Esophagus (tissue), 2 donors: Measurements from ENCODE around the gene SH2D7. TPM values are rescaled to one million over a fixed set of nuclear protein-coding genes. Genes with fewer than 3 reads are reported as not detected.
A peak's percentile ranks its signal among the peaks of the same experiment; 100 is the strongest.

Experiments
- H3K27ac ChIP-seq, 2 donors: one replicate each; pipeline ENCODE4 v1.5.1; 2013; ENCODE audit warnings: low read depth in 2 of 2, mild to moderate bottlenecking in 2 of 2, inconsistent platforms in 1 of 2, low read length in 1 of 2, moderate library complexity in 1 of 2
- H3K27me3 ChIP-seq, 2 donors: one replicate each; pipeline ENCODE4 v1.6.1; 2013; ENCODE audit warnings: low read length in 2 of 2, control low read depth in 1 of 2, mild to moderate bottlenecking in 1 of 2; ENCODE audit not compliant: insufficient read depth in 2 of 2, control insufficient read depth in 1 of 2
- H3K36me3 ChIP-seq, 2 donors: one replicate each; pipeline ENCODE4 v1.6.1; 2013; ENCODE audit warnings: low read length in 1 of 2; ENCODE audit not compliant: control insufficient read depth in 2 of 2, insufficient read depth in 2 of 2
- H3K4me1 ChIP-seq, 2 donors: one replicate each; pipeline ENCODE4 v1.6.1; 2013; ENCODE audit warnings: low read length in 1 of 2; ENCODE audit not compliant: control insufficient read depth in 2 of 2, insufficient read depth in 2 of 2
- H3K4me3 ChIP-seq, 2 donors: one replicate each; pipeline ENCODE4 v1.5.1; 2013; ENCODE audit warnings: low read length in 2 of 2, mild to moderate bottlenecking in 2 of 2, low read depth in 1 of 2, moderate library complexity in 1 of 2
- H3K9me3 ChIP-seq, 2 donors: one replicate each; pipeline ENCODE4 v1.6.1; 2013; ENCODE audit warnings: mild to moderate bottlenecking in 2 of 2, low read depth in 1 of 2, low read length in 1 of 2, moderate library complexity in 1 of 2; ENCODE audit not compliant: control insufficient read depth in 2 of 2, insufficient read depth in 1 of 2
- WGBS, 2 donors: extraction: QIAGEN DNeasy Blood & Tissue Kit; methylation state at CpG; one replicate each; pipeline ENCODE4 v1.1.7; 2013; 5-methylcytosine and 5-hydroxymethylcytosine counted together
- polyA plus RNA-seq, 2 donors: library from polyadenylated mRNA; stranded (reverse); fragments of 200-250 nt; gene quantifications; one replicate each; pipeline ENCODE4 v1.2.3, GENCODE V29; 2013
- donor health status: healthy with polysubstance abuse.
- donor health status: Bipolar disorder and iron deficiency.

Gene SH2D7
- polyA plus RNA-seq, 2 donors: not detected

- Histone ChIP-seq H3K4me1 (peaks cover 0 to 5% of the 10 kb centered on the region in 2 donors), H3K27ac (peak overlapping the region; percentile 85 to 89), H3K9me3 (no peaks in the 10 kb centered on the region), H3K4me3 (peak overlapping the region; percentile 80 to 82), H3K36me3 (no peaks in the 10 kb centered on the region), H3K27me3 (no peaks in the 10 kb centered on the region)
- 33 to 40% methylated on average over 17 of the region's 17 CpGs for WGBS, 2 donors
These were observed 15.9 kb upstream of the SH2D7 start for GRCh38 chr15:78076231-78077052.

DNA sequence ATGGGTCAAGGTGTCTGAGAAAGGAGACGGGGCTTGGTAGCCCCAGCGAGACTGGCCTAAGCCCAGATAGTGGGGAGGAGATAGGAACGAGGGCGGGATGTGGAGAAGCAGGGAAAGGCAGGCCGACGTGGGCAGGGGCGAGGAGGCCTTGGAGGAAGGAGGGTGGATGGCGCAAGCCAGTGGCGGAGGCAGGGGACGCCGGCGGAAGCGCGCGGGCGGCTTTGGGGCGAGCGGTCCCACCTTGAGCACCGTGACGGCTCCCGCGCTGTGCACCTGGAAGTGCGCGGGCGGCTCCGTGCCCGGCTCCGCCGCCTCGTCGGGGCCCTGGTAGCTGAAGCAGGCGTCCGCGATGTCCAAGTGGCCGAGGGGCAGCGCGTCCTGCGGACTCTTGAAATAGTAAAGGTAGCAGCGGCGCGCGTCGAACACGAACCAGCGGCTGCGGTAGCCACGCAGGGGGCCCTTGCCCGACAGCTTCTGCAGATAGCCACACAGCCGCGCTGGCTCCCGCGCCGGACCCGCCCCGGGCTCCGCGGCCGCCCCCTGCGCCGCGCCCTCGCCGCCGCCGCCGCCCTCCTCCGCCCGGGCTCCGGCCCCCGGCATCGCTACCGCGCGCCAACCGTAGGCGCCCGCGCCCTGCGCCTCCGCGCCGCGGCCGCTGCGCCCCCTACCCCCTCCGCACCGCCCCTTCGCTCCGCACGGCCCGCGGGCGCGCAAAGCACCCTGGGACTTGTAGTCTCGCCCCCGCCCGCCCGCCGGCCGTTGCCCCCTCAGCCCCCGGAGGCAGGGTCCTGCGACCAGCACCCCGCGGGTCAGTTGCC lies 15.1 kb upstream of the SH2D7 start, which contains the start of gene TBC1D2B:
TBC1D2B (minus strand) TSS at position 659 of the 818 bp plus-strand sequence; CDS start at position 600, 59 bp downstream.
- Histone ChIP-seq H3K9me3 (no peaks in the 10 kb centered on the region), H3K36me3 (no peaks in the 10 kb centered on the region), H3K27me3 (no peaks in the 10 kb centered on the region), H3K27ac (peak within 1 kb of the TSS; percentile 85 to 89), H3K4me3 (peak within 1 kb of the TSS; percentile 80 to 82), H3K4me1 (peaks cover 0 to 7% of the 10 kb centered on the region in 2 donors)
- 0 to 1% methylated on average over 65 to 104 of the region's 104 CpGs for WGBS, 2 donors

DNA sequence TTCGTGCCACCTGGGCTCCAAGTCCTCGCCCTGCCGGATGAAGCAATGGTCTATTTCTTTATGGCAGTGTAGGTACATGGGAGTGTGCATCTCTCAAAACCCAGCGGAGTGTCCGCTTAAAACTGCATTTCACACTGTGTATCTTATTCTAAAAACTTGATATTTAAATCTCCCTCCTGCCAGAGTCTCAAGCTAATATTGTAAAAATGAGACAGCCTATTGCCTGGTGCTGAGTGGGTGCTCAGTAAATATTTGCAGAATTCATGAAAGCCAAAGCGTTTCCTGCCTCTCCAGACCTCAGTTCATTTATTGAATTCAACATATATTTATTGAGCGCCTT lies 14.5 kb upstream of the SH2D7 start:
- 11 to 23% methylated on average over 7 of the region's 7 CpGs for WGBS, 2 donors
- Histone ChIP-seq H3K4me1 (peaks cover 0 to 7% of the 10 kb centered on the region in 2 donors), H3K27ac (peak overlapping the region in 1 of 2 donors; percentile 85)

GRCh38 chr15:78079298-78080087 lies 12.9 kb upstream of the SH2D7 start:
- H3K4me1 ChIP-seq: peaks cover 0 to 7% of the 10 kb centered on the region in 2 donors
- 92 to 93% methylated on average over 11 of the region's 11 CpGs for WGBS, 2 donors
- H3K27ac ChIP-seq: no peak overlapping the region
- no peaks in the 10 kb centered on the region for H3K36me3 ChIP-seq
- no peaks in the 10 kb centered on the region for H3K9me3 ChIP-seq
- no peaks in the 10 kb centered on the region for H3K27me3 ChIP-seq
- H3K4me3 ChIP-seq: no peak overlapping the region

More for the DNA sequence above, 14.5 kb upstream of the SH2D7 start:
- Histone ChIP-seq H3K27me3 (no peaks in the 10 kb centered on the region), H3K9me3 (no peaks in the 10 kb centered on the region), H3K4me3 (peak overlapping the region; percentile 80 to 82), H3K36me3 (no peaks in the 10 kb centered on the region)

GRCh38 chr15:78080088-78080460 lies 12.3 kb upstream of the SH2D7 start:
- no peaks in the 10 kb centered on the region for H3K27me3 ChIP-seq
- no peaks in the 10 kb centered on the region for H3K9me3 ChIP-seq
- no peaks in the 10 kb centered on the region for H3K36me3 ChIP-seq
- H3K4me1 ChIP-seq: peaks cover 0 to 7% of the 10 kb centered on the region in 2 donors
- WGBS, 2 donors: 92 to 95% methylated on average over 8 of the region's 8 CpGs
- no peak overlapping the region for H3K4me3 ChIP-seq
- no peak overlapping the region for H3K27ac ChIP-seq

- Histone ChIP-seq H3K27me3 (no peaks in the 10 kb centered on the region), H3K9me3 (no peaks in the 10 kb centered on the region), H3K4me3 (no peak overlapping the region), H3K27ac (no peak overlapping the region), H3K36me3 (no peaks in the 10 kb centered on the region), H3K4me1 (peaks cover 0 to 2% of the 10 kb centered on the region in 2 donors)
- WGBS, 2 donors: 60 to 63% methylated on average over 5 of the region's 5 CpGs
These were observed 10.1 kb upstream of the SH2D7 start for GRCh38 chr15:78082106-78082742.

DNA sequence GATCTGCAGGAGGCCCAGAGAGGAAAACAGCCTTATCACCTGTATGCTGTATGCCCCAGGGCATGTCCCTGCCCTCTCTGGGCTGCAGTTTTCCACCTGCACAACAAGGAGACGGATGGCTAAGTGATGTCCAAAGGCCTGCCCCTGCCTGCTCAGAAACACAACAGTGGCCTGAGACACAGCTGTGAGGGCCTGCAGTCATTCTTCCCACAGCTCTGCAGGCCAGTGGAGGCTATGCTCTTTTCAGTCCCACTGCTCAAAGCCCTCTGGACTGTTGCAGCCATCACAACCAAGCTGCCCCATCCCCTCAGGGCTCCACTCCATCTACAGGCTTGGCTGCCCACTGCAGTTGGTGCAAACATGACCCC lies 9.6 kb upstream of the SH2D7 start:
- WGBS, 2 donors: 69 to 80% methylated on average over 1 of the region's 1 CpG
- H3K4me1 ChIP-seq: peaks cover 0 to 2% of the 10 kb centered on the region in 2 donors
- H3K27ac ChIP-seq: no peak overlapping the region
- no peaks in the 10 kb centered on the region for H3K27me3 ChIP-seq
- H3K4me3 ChIP-seq: no peak overlapping the region
- H3K36me3 ChIP-seq: no peaks in the 10 kb centered on the region
- no peaks in the 10 kb centered on the region for H3K9me3 ChIP-seq

DNA sequence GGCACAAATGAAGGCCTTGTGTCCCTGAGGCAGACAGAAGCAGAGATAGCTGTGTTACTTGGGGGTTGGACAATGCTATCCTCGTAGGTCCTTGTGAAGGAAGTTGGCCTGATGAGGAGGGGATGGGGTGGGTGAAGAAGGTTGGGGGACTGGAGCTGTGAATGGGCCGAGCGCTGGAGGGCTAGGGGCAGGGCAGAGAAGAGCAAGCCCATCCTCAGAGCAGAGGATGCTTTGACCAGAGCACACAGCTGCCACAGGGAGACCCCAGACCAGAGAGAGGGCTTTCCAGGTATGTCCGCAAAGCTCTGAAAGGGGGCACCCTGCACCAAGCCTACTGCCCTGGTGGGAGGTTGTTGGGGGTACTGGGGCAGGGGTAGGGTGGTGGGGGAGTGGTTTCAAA lies 9.2 kb upstream of the SH2D7 start:
- 95% methylated on average over 4 of the region's 4 CpGs for WGBS, 2 donors
- Histone ChIP-seq H3K27me3 (no peaks in the 10 kb centered on the region), H3K36me3 (no peaks in the 10 kb centered on the region), H3K9me3 (no peaks in the 10 kb centered on the region), H3K27ac (no peak overlapping the region), H3K4me3 (no peak overlapping the region), H3K4me1 (peaks cover 0 to 2% of the 10 kb centered on the region in 2 donors)
